OCI-LY3 (cell line): ENCODE results near the gene GPAM.

ENCODE experiments used
- H2AFZ ChIP-seq: fragments of 200-600, 300-600 bp; shearing (Covaris generic); 2 replicates; pipeline ENCODE4 v1.6.0; 2014; ENCODE audit warnings: antibody characterized with exemption, low read depth, low read length
- H3K27ac ChIP-seq: fragments of 200-600, 300-600 bp; sonication (generic); 2 replicates; pipeline ENCODE4 v1.5.1; 2014; ENCODE audit warnings: mild to moderate bottlenecking, low read length, moderate library complexity, mixed read lengths
- H3K27me3 ChIP-seq: fragments of 200-600, 300-600 bp; sonication (generic); 2 replicates; pipeline ENCODE4 v1.6.1; 2014; ENCODE audit warnings: low read depth, low read length, mixed read lengths
- H3K36me3 ChIP-seq: fragments of 200-600, 300-600 bp; sonication (generic); replicated peaks from 2 replicates; pipeline ENCODE3; 2014; ENCODE audit warnings: low read depth, low read length, mixed read lengths
- H3K4me1 ChIP-seq: fragments of 300-600, 200-600 bp; sonication (generic); 2 replicates; pipeline ENCODE4 v1.6.1; 2014; ENCODE audit warnings: low read length, mixed read lengths
- H3K4me2 ChIP-seq: fragments of 200-600, 300-600 bp; sonication (generic); 2 replicates; pipeline ENCODE4 v1.6.1; 2014; ENCODE audit warnings: low read length, mixed read lengths
- H3K4me3 ChIP-seq: fragments of 300-600, 200-600 bp; sonication (generic); 2 replicates; pipeline ENCODE4 v1.5.1; 2014; ENCODE audit warnings: antibody characterized with exemption, mild to moderate bottlenecking, low read length, moderate library complexity
- H3K79me2 ChIP-seq: fragments of 300-600, 200-600 bp; shearing (Covaris generic); 2 replicates; pipeline ENCODE4 v1.6.1; 2014; ENCODE audit warnings: mild to moderate bottlenecking, low read length, mixed read lengths
- H3K9ac ChIP-seq: fragments of 300-600, 200-600 bp; shearing (Covaris generic); 2 replicates; pipeline ENCODE4 v1.6.0; 2014; ENCODE audit warnings: mild to moderate bottlenecking, low read length, moderate library complexity
- H3K9me3 ChIP-seq: fragments of 200-600, 300-600 bp; shearing (Covaris generic); 2 replicates; pipeline ENCODE4 v1.6.1; 2014; ENCODE audit warnings: low read length, mixed read lengths; ENCODE audit not compliant: insufficient read depth
- H4K20me1 ChIP-seq: fragments of 200-600, 300-600 bp; sonication (generic); 2 replicates; pipeline ENCODE4 v1.6.1; 2016; ENCODE audit warnings: low read length, mixed read lengths; ENCODE audit not compliant: insufficient read depth
- CTCF ChIP-seq: fragments of 200-600, 300-600 bp; sonication (generic); IDR thresholded peaks from 2 replicates; pipeline ENCODE4 v1.5.1; 2014; ENCODE audit warnings: antibody characterized with exemption, low read length, low read depth
- EZH2phosphoT487 ChIP-seq: fragments of 200-600 bp; shearing (Covaris generic); IDR thresholded peaks from 2 replicates; pipeline ENCODE4 v1.6.1; 2018; ENCODE audit warnings: antibody characterized with exemption, mixed run types, low read depth

GPAM gene

DNA sequence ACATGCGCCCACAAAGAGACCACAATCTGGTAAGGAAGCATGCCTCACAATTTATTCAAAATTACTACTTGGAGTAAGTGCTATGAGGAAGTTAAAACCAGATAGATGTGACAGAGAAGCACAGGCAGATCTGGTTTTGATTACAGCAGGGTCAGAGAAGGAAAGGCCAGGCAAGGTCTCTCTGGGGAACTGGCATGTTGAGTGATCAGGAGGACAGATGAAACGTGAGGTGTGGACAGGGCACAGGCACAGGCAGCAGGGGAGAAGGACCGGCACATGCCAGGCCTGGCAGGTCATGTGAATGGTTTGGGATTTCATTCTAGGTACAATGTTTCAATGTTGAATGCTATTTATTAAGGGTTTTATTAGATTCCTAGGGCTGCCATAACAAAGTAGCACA, 51.6 kb downstream of the GPAM start:
- Histone ChIP-seq H3K27ac (no peak overlapping the region), H3K4me3 (no peak overlapping the region), H3K36me3 (no peaks in the 10 kb centered on the region), H3K79me2 (no peaks in the 10 kb centered on the region), H2AFZ (no peak overlapping the region), H3K9ac (no peak overlapping the region), H3K27me3 (no peaks in the 10 kb centered on the region), H3K4me2 (no peak overlapping the region), H3K9me3 (no peaks in the 10 kb centered on the region), H4K20me1 (no peaks in the 10 kb centered on the region), H3K4me1 (no peaks in the 10 kb centered on the region)
- TF ChIP-seq CTCF (no peak), EZH2phosphoT487 (no peak)

- Histone ChIP-seq H3K27ac (no peak overlapping the region), H4K20me1 (no peaks in the 10 kb centered on the region), H3K36me3 (no peaks in the 10 kb centered on the region), H3K27me3 (no peaks in the 10 kb centered on the region), H3K4me2 (no peak overlapping the region), H3K9me3 (no peaks in the 10 kb centered on the region), H3K79me2 (no peaks in the 10 kb centered on the region), H2AFZ (no peak overlapping the region), H3K4me1 (no peaks in the 10 kb centered on the region), H3K9ac (no peak overlapping the region), H3K4me3 (no peak overlapping the region)
- TF ChIP-seq CTCF (no peak), EZH2phosphoT487 (no peak)
Observed at GRCh38 chr10:112131346-112131745, 52.2 kb downstream of the GPAM start.

- H3K36me3 ChIP-seq = no peaks in the 10 kb centered on the region
- TF ChIP-seq CTCF (no peak), EZH2phosphoT487 (no peak)
- no peaks in the 10 kb centered on the region for H3K4me1 ChIP-seq
- no peak overlapping the region for H3K27ac ChIP-seq
- no peaks in the 10 kb centered on the region for H3K79me2 ChIP-seq
- H3K27me3 ChIP-seq = no peaks in the 10 kb centered on the region
- no peak overlapping the region for H3K9ac ChIP-seq
- H2AFZ ChIP-seq = no peak overlapping the region
- no peak overlapping the region for H3K4me3 ChIP-seq
- no peaks in the 10 kb centered on the region for H3K9me3 ChIP-seq
- no peak overlapping the region for H3K4me2 ChIP-seq
- no peaks in the 10 kb centered on the region for H4K20me1 ChIP-seq
Observed at GRCh38 chr10:112126901-112127300, 56.7 kb downstream of the GPAM start.

- no peak overlapping the region for H2AFZ ChIP-seq
- H3K9ac ChIP-seq = no peak overlapping the region
Observed at GRCh38 chr10:112126172-112126571, 57.4 kb downstream of the GPAM start.

More at GRCh38 chr10:112126172-112126571, 57.4 kb downstream of the GPAM start:
- H3K36me3 ChIP-seq = no peaks in the 10 kb centered on the region
- H3K27me3 ChIP-seq = no peaks in the 10 kb centered on the region
- H3K27ac ChIP-seq = no peak overlapping the region
- no peaks in the 10 kb centered on the region for H3K9me3 ChIP-seq
- H4K20me1 ChIP-seq = no peaks in the 10 kb centered on the region
- no peak for TF ChIP-seq CTCF
- TF ChIP-seq EZH2phosphoT487 = no peak
- H3K4me1 ChIP-seq = no peaks in the 10 kb centered on the region
- no peak overlapping the region for H3K4me3 ChIP-seq
- H3K4me2 ChIP-seq = no peak overlapping the region
- no peaks in the 10 kb centered on the region for H3K79me2 ChIP-seq
